ENCODE results near the gene FAM13A.

FAM13A gene

DNA sequence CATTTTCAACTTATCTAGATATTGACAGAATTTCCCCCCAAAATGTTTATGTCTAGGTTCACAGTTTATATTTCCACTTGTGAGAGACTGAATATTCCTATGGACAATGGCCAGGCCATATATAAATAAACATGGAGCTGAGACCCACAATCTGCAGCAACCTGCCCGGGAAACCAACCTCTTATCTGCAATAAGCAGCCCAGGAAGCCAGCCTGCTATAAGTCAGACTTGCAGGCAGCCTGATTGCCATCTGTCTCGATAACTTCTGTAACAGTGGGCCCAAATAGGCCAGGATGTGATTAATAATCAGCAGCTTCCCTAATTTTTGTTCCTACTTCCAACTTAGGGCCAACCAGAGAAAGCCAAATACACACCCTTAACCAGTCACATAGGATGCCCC lies 354.2 kb downstream of the FAM13A start:
- DNase-seq = no peak

GRCh38 chr4:88698519-88698918 lies 358.5 kb downstream of the FAM13A start:
- no peak for DNase-seq

DNA sequence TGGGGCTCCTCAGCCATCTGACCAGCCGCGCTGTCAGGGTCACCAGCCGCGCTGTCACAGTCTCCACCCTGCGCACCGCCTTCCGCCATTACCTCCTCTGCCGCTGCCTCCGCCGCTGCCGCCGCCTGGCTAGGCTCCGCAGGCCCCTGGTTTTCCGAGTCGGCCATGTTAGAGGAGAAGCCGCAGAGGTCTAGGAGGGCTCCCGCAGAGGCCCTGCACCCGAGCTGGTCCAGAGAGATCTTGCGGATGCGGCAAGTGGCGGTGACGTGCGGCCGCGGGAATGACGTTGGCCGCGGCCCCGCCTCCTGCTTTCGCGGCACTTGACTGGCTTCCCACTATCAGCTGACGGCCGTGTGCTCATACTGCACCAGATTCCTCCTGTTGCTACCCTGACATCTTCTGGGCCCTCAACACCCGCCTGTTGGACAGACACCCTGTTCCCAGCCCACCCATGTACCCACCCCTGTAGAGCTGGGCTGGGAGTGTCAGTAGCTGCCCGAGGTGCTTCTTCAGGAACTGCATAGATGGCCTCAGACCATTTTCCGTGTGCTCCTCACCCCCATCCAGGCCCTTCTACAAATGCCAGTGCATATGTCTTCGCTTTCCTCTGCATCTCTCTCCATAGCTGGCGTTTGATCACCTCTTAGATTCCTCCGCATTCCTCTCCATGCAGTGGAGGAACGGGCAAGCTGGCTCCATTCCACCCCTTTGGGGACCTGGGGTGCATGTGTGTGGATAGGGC lies 359.2 kb downstream of the FAM13A start, which contains the start of gene NAP1L5:
NAP1L5 (minus strand) TSS at position 242 of the 742 bp plus-strand sequence; CDS start at position 167, 75 bp downstream.
- peak; percentile 37 for DNase-seq

DNA sequence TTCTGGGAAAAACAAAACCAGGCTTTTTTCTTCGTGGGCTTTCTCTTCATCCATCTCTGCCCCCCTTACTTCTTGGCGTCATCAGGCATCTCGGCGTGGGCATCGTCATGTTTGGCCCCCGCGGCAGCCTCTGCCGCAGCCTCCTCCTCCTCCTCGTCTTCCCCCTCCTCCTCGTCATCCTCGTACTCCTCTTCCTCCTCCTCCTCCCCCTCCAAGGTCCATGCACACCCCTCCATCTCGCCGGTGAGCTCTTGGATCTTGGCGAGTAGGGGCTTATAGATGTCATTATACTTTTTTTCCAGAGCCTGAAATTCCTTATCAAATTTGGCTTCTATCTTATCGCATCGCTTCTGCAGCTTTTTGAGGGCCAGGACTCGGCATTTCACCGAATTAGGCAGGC lies 359.8 kb downstream of the FAM13A start:
- DNase-seq = no peak

DNA sequence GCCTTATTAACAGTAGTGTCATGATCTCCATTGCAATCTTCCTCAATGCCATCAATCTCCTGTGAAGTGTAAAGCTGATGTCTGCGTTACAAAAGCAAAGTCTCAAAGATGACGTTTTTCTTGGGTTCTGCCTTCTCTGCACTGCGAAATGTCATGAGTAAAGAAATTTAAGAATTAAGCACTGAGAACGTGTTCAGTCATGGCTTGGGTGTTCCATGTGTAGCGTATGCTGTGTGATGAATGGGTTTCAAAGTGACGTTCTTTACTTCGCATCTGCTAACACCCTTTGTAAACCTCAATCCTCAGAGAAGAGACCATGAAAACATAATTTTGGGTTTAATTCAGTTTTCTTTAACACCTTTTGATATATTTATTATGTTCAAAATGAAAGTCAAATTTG lies 360.4 kb downstream of the FAM13A start:
- no peak for DNase-seq

DNA sequence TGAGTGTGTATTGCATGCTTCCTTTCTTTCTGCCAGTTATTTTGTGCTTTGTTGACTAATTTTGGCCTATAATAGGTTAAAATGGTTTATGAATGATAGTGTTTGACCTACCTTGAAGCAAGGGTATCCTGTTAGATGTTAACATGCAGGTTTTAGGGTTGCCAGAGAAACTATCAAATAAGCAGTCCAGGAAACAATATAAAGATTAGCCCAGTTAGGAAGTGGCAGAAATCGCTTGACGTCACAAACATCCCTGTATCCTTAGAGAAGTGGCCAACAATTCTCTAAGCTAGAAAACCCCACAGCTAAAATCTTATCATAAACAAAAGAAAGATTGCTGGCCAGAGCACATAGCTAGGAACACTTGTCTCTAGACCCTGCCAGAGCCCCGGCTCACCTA lies 363.2 kb downstream of the FAM13A start:
- DNase-seq = no peak

DNA sequence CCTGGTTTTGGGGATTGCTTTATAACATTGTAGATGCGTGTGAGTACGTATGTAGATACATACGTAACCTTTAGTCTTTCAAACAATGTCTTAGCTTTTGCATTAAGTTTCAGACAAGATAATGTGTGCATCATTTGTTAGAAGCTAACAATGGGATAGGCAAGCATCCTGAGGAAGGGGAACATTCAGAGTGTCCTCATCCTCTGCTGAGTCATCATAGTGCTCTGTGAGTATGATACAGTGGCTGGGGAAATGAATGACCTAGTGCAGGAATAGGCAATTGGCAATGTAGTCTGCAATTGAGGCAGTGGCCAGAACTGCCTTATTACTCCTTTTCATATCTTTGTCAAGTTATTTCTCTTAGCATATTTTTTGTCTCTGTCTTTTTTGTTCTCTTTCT lies 366.6 kb downstream of the FAM13A start:
- DNase-seq = no peak

- no peak for DNase-seq
Observed at GRCh38 chr4:88681209-88681608, 375.8 kb downstream of the FAM13A start.
